H9 (cell line): ENCODE measurements around the gene CENPC. TPM values are rescaled to one million over a fixed set of nuclear protein-coding genes. Genes with fewer than 3 reads are reported as not detected.

Experiments used
- DNase-seq: peaks from one replicate; pipeline ENCODE4 v3.0.0-alpha.2; 2017
- H2AFZ ChIP-seq: one replicate; pipeline ENCODE4 v1.6.1; 2013; ENCODE audit warnings: mild to moderate bottlenecking, low read length, control low read depth, moderate library complexity
- H2AK5ac ChIP-seq: 2 replicates; pipeline ENCODE4 v1.6.1; 2013; ENCODE audit warnings: low read length, control low read depth, mixed read lengths; ENCODE audit not compliant: insufficient read length
- H2BK120ac ChIP-seq: one replicate; pipeline ENCODE4 v1.6.1; 2013; ENCODE audit warnings: low read depth, mild to moderate bottlenecking, low read length, control low read depth, inconsistent platforms; ENCODE audit not compliant: poor library complexity, severe bottlenecking
- H2BK12ac ChIP-seq: 2 replicates; pipeline ENCODE4 v1.6.1; 2013; ENCODE audit warnings: low read length, control low read depth, mixed read lengths, low read depth; ENCODE audit not compliant: insufficient read length
- H2BK15ac ChIP-seq: 2 replicates; pipeline ENCODE4 v1.6.1; 2013; ENCODE audit warnings: low read depth, low read length, control low read depth
- H2BK20ac ChIP-seq: one replicate; pipeline ENCODE4 v1.6.1; 2013; ENCODE audit warnings: low read depth, mild to moderate bottlenecking, low read length, control low read depth, inconsistent platforms; ENCODE audit not compliant: poor library complexity, severe bottlenecking
- H2BK5ac ChIP-seq: 2 replicates; pipeline ENCODE4 v1.6.1; 2013; ENCODE audit warnings: low read length, control low read depth, mixed read lengths; ENCODE audit not compliant: insufficient read length
- H3K14ac ChIP-seq: 2 replicates; pipeline ENCODE4 v1.6.1; 2013; ENCODE audit warnings: low read length, control low read depth; ENCODE audit not compliant: insufficient read depth
- H3K18ac ChIP-seq: 2 replicates; pipeline ENCODE4 v1.6.1; 2013; ENCODE audit warnings: low read depth, mild to moderate bottlenecking, mixed read lengths, low read length, control low read depth; ENCODE audit not compliant: insufficient read length
- H3K23ac ChIP-seq: 2 replicates; pipeline ENCODE4 v1.6.1; 2013; ENCODE audit warnings: low read length, control low read depth, mixed read lengths, low read depth; ENCODE audit not compliant: insufficient read length
- H3K23me2 ChIP-seq: 2 replicates; pipeline ENCODE4 v1.6.1; 2013; ENCODE audit warnings: low read depth, mild to moderate bottlenecking, mixed read lengths, low read length, control low read depth; ENCODE audit not compliant: insufficient read length, poor library complexity, severe bottlenecking
- H3K27ac ChIP-seq: 2 replicates; pipeline ENCODE4 v1.5.1; 2013; ENCODE audit warnings: low read length, control low read depth, mixed read lengths, low read depth; ENCODE audit not compliant: insufficient read length
- H3K27me3 ChIP-seq: 2 replicates; pipeline ENCODE4 v1.6.1; 2013; ENCODE audit warnings: low read length, control low read depth, inconsistent platforms; ENCODE audit not compliant: insufficient read depth
- H3K4ac ChIP-seq: 2 replicates; pipeline ENCODE4 v1.6.1; 2013; ENCODE audit warnings: low read depth, mild to moderate bottlenecking, control low read depth, inconsistent platforms, low read length, moderate library complexity
- H3K4me1 ChIP-seq: 2 replicates; pipeline ENCODE4 v1.6.1; 2013; ENCODE audit warnings: low read length, control low read depth, inconsistent platforms; ENCODE audit not compliant: insufficient read depth
- H3K4me2 ChIP-seq: 2 replicates; pipeline ENCODE4 v1.6.1; 2013; ENCODE audit warnings: low read length, control low read depth, mixed read lengths; ENCODE audit not compliant: insufficient read length, insufficient read depth
- H3K56ac ChIP-seq: 2 replicates; pipeline ENCODE4 v1.6.1; 2013; ENCODE audit warnings: low read depth, mild to moderate bottlenecking, mixed read lengths, low read length, control low read depth; ENCODE audit not compliant: insufficient read length
- H3K79me1 ChIP-seq: 2 replicates; pipeline ENCODE4 v1.6.1; 2013; ENCODE audit warnings: low read depth, mild to moderate bottlenecking, moderate library complexity, low read length, control low read depth, inconsistent platforms; ENCODE audit not compliant: insufficient read depth, poor library complexity, severe bottlenecking
- H3K79me2 ChIP-seq: 2 replicates; pipeline ENCODE4 v1.6.1; 2013; ENCODE audit warnings: low read length, control low read depth, inconsistent platforms; ENCODE audit not compliant: insufficient read depth
- H3K9ac ChIP-seq: 2 replicates; pipeline ENCODE4 v1.6.1; 2013; ENCODE audit warnings: low read length, control low read depth, mixed read lengths; ENCODE audit not compliant: insufficient read length; ENCODE audit errors: extremely low read depth
- H3K9me3 ChIP-seq: one replicate; pipeline ENCODE4 v1.6.1; 2013; ENCODE audit warnings: low read depth, low read length, inconsistent platforms; ENCODE audit not compliant: control insufficient read depth
- H3T11ph ChIP-seq: one replicate; pipeline ENCODE4 v1.6.1; 2013; ENCODE audit warnings: mild to moderate bottlenecking, low read length, control low read depth, inconsistent platforms
- H4K20me1 ChIP-seq: one replicate; pipeline ENCODE4 v1.6.1; 2013; ENCODE audit not compliant: control insufficient read depth, insufficient read length, insufficient read depth
- H4K5ac ChIP-seq: 2 replicates; pipeline ENCODE4 v1.6.1; 2013; ENCODE audit warnings: low read depth, mild to moderate bottlenecking, mixed read lengths, low read length, control low read depth; ENCODE audit not compliant: insufficient read length
- H4K8ac ChIP-seq: replicated peaks from 2 replicates; pipeline ENCODE4 v1.6.1; 2013; ENCODE audit warnings: low read length, control low read depth, mixed read lengths, low read depth; ENCODE audit not compliant: insufficient read length
- H4K91ac ChIP-seq: 2 replicates; pipeline ENCODE4 v1.6.1; 2013; ENCODE audit warnings: low read depth, mild to moderate bottlenecking, moderate library complexity, mixed read lengths, low read length, control low read depth; ENCODE audit not compliant: insufficient read length
- H3K27ac Mint-ChIP-seq, 3 experiments: 2 replicates in 2 of 3; 3 replicates in 1 of 3; pipeline ENCODE4 v1.8.0; 2020 to 2021; ENCODE audit warnings: mixed read lengths in 3 of 3, mild to moderate bottlenecking in 1 of 3, moderate library complexity in 1 of 3
- H3K27me3 Mint-ChIP-seq: 2 replicates; pipeline ENCODE4 v1.8.0; 2021; ENCODE audit warnings: low read depth, mild to moderate bottlenecking, moderate library complexity, mixed read lengths
- H3K36me3 Mint-ChIP-seq, 3 experiments: 2 replicates in 2 of 3; 3 replicates in 1 of 3; pipeline ENCODE4 v1.8.0; 2020 to 2021; ENCODE audit warnings: low read depth in 3 of 3, mixed read lengths in 3 of 3; ENCODE audit not compliant: insufficient read depth in 1 of 3
- H3K4me1 Mint-ChIP-seq, 2 experiments: 2 replicates each; pipeline ENCODE4 v1.8.0; 2020; ENCODE audit warnings: mixed read lengths in 2 of 2
- H3K4me3 Mint-ChIP-seq, 2 experiments: 2 replicates in 1 of 2; 3 replicates in 1 of 2; pipeline ENCODE4 v1.8.0; 2020 to 2021; ENCODE audit warnings: mild to moderate bottlenecking in 2 of 2, mixed read lengths in 2 of 2, moderate library complexity in 1 of 2
- H3K9me3 Mint-ChIP-seq, 2 experiments: 2 replicates in 1 of 2; 3 replicates in 1 of 2; pipeline ENCODE4 v1.8.0; 2020; ENCODE audit warnings: mild to moderate bottlenecking in 2 of 2, mixed read lengths in 2 of 2, moderate library complexity in 1 of 2
- WGBS: extraction: QIAGEN DNeasy Blood & Tissue Kit; methylation state at CpG from one replicate; pipeline ENCODE4 v1.1.7; 2013; ENCODE audit warnings: missing lambda C conversion rate, low lambda C conversion rate, mixed read lengths; ENCODE audit not compliant: insufficient read length; ENCODE audit errors: extremely low coverage; 5-methylcytosine and 5-hydroxymethylcytosine counted together
- total RNA-seq: library from RNA; stranded (reverse); gene quantifications from 2 replicates; pipeline ENCODE4 v1.2.1, GENCODE V29; 2021
- TF ChIP-seq, protein P1 (sequence below): fragments of 200-600 bp; sonication (generic); conservative IDR thresholded peaks from 3 replicates; pipeline ENCODE4 v1.8.0; 2021; ENCODE audit warnings: antibody characterized with exemption, mild to moderate bottlenecking

The CENPC gene
- total RNA-seq, 1 experiment from 2014 or later = 18.8 TPM

DNA sequence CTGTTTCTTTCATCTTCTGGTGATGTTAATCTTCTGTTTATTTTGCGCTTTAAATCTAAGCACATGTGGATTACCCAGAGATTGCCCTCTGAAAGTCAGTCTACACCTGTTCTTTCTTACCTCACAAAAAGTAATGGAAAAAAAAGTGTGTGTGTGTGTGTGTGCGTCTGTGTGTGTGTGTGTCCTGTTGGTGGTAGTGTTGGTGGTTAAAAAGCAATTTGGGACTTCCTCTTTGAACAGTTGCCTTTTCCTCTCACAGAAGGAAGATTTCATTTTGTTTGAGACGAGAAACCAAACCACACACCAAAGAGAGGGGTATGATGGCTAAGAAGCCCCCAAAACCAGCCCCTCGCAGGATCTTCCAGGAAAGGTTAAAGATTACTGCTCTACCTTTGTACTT lies 13.2 kb upstream of the CENPC start, which contains the start of gene STAP1:
Gene STAP1, plus strand, starts transcription at position 235 of the 400 bp plus-strand sequence. Its CDS starts 83 bp downstream, at position 318.
- Histone ChIP-seq H2AFZ (no peak within 1 kb of the TSS), H3K23me2 (no peaks in the 10 kb centered on the region), H4K5ac (no peak within 1 kb of the TSS), H2BK120ac (no peak within 1 kb of the TSS), H3K4ac (no peak within 1 kb of the TSS), H3K4me2 (no peak within 1 kb of the TSS), H4K20me1 (no peaks in the 10 kb centered on the region), H3K27ac (no peak within 1 kb of the TSS), H3T11ph (no peak within 1 kb of the TSS), H2BK20ac (no peak within 1 kb of the TSS), H3K18ac (no peak within 1 kb of the TSS), H2BK5ac (no peak within 1 kb of the TSS), H4K8ac (no peak within 1 kb of the TSS), H2AK5ac (no peak within 1 kb of the TSS), H4K91ac (no peak within 1 kb of the TSS), H3K14ac (no peak within 1 kb of the TSS), H2BK12ac (no peak within 1 kb of the TSS), H3K79me1 (no peaks in the 10 kb centered on the region), H3K23ac (no peak within 1 kb of the TSS), H3K9ac (no peak within 1 kb of the TSS), H3K9me3 (no peaks in the 10 kb centered on the region), H3K4me1 (no peaks in the 10 kb centered on the region), H2BK15ac (no peak within 1 kb of the TSS), H3K27me3 (no peaks in the 10 kb centered on the region), H3K56ac (no peak within 1 kb of the TSS), H3K79me2 (no peaks in the 10 kb centered on the region)
- Mint-ChIP-seq H3K27me3 (no peaks in the 10 kb centered on the region), H3K9me3 (no peaks in the 10 kb centered on the region), H3K36me3 (no peaks in the 10 kb centered on the region), H3K4me1 (peaks cover 5% of the 10 kb centered on the region in 2 experiments), H3K4me3 (no peak within 1 kb of the TSS), H3K27ac (no peak within 1 kb of the TSS)
- TF ChIP-seq, protein P1, sequence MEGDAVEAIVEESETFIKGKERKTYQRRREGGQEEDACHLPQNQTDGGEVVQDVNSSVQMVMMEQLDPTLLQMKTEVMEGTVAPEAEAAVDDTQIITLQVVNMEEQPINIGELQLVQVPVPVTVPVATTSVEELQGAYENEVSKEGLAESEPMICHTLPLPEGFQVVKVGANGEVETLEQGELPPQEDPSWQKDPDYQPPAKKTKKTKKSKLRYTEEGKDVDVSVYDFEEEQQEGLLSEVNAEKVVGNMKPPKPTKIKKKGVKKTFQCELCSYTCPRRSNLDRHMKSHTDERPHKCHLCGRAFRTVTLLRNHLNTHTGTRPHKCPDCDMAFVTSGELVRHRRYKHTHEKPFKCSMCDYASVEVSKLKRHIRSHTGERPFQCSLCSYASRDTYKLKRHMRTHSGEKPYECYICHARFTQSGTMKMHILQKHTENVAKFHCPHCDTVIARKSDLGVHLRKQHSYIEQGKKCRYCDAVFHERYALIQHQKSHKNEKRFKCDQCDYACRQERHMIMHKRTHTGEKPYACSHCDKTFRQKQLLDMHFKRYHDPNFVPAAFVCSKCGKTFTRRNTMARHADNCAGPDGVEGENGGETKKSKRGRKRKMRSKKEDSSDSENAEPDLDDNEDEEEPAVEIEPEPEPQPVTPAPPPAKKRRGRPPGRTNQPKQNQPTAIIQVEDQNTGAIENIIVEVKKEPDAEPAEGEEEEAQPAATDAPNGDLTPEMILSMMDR = no peak
- no CpG with 5 or more reads among the region's 4 CpGs for WGBS
- no peak for DNase-seq
